Endothelial cell of umbilical vein (primary cell): ENCODE measurements around the gene TNRC6B. TPM values are rescaled to one million over a fixed set of nuclear protein-coding genes. Genes with fewer than 3 reads are reported as not detected.

Source experiments
- BruUV-seq: library from RNA; stranded (reverse); fragments of 400-500 nt; replicated peaks from 2 replicates; lab custom pipeline; 2021; lab: Mats Ljungman, UMichigan
- CTCF ChIA-PET: fragments of 300-600, 350-600 bp; sonication (Branson Sonifier 250); formaldehyde crosslinking; loops from one replicate; lab custom pipeline; 2021; ENCODE audit warnings: antibody characterized with exemption, inconsistent platforms; lab: Charles Lee
- POLR2A ChIA-PET: fragments of 300-600, 350-600 bp; sonication (Branson Sonifier 250); formaldehyde crosslinking; loops from one replicate; lab custom pipeline; 2021; ENCODE audit warnings: antibody characterized with exemption, inconsistent platforms; lab: Charles Lee
- DNase-seq: peaks from one replicate; pipeline ENCODE4 v3.0.0-alpha.2; 2011; ENCODE audit warnings: low read depth, low spot score
- FAIRE-seq: peaks from 2 replicates; lab custom pipeline; 2011; peaks lifted over from hg19 to GRCh38; lab: Jason Lieb, UNC
- H2AFZ ChIP-seq: 2 replicates; pipeline ENCODE4 v1.6.0; 2012; ENCODE audit warnings: low read depth, low read length, control low read depth, inconsistent platforms
- H3K27ac ChIP-seq: 2 replicates; pipeline ENCODE4 v1.5.1; 2011; ENCODE audit warnings: low read depth, mild to moderate bottlenecking, control low read depth, low read length, moderate library complexity; ENCODE audit not compliant: insufficient read depth
- H3K27me3 ChIP-seq, 2 experiments: 2 replicates each; pipeline versions ENCODE4 v1.6.0 to v1.6.1; 2011; ENCODE audit warnings: low read length in 2 of 2, mixed read lengths in 1 of 2; ENCODE audit not compliant: control insufficient read depth in 2 of 2, insufficient read depth in 2 of 2
- H3K36me3 ChIP-seq, 2 experiments: 2 replicates in 1 of 2; 3 replicates in 1 of 2; pipeline ENCODE4 v1.5.1; 2011; ENCODE audit warnings: low read length in 2 of 2, mild to moderate bottlenecking in 1 of 2, moderate library complexity in 1 of 2; ENCODE audit not compliant: control insufficient read depth in 2 of 2, insufficient read depth in 2 of 2; ENCODE audit errors: extremely low read depth in 1 of 2
- H3K4me1 ChIP-seq: 3 replicates; pipeline ENCODE4 v1.5.1; 2011; ENCODE audit warnings: mild to moderate bottlenecking, low read length; ENCODE audit not compliant: control insufficient read depth, insufficient read depth; ENCODE audit errors: extremely low read depth
- H3K4me2 ChIP-seq: 2 replicates; pipeline ENCODE4 v1.6.1; 2011; ENCODE audit warnings: low read length, control low read depth, mixed read lengths; ENCODE audit not compliant: insufficient read depth
- H3K4me3 ChIP-seq, 3 experiments: fragments of 200-600 bp in 1 of 3; sonication (generic), shearing (Covaris generic) in 1 of 3; replicated peaks in 1 of 3; 2 replicates each; pipeline ENCODE4 v1.5.1; 2011 to 2016; ENCODE audit warnings: control low read depth in 3 of 3, low read length in 3 of 3, mild to moderate bottlenecking in 2 of 3, inconsistent platforms in 1 of 3, low read depth in 1 of 3, moderate library complexity in 1 of 3; ENCODE audit not compliant: insufficient read depth in 1 of 3
- H3K79me2 ChIP-seq: 2 replicates; pipeline ENCODE4 v1.6.0; 2012; ENCODE audit warnings: low read length, inconsistent platforms; ENCODE audit not compliant: control insufficient read depth, insufficient read depth
- H3K9ac ChIP-seq: replicated peaks from 2 replicates; pipeline ENCODE3; 2011; ENCODE audit warnings: low read length, control low read depth; ENCODE audit not compliant: insufficient read depth; ENCODE audit errors: extremely low read depth
- H3K9me1 ChIP-seq: replicated peaks from 3 replicates; pipeline ENCODE4 v1.6.0; 2011; ENCODE audit warnings: mild to moderate bottlenecking, low read length; ENCODE audit not compliant: control insufficient read depth, insufficient read depth; ENCODE audit errors: extremely low read depth
- H3K9me3 ChIP-seq: replicated peaks from 2 replicates; pipeline ENCODE4 v1.5.1; 2012; ENCODE audit warnings: low read length, inconsistent platforms; ENCODE audit not compliant: control insufficient read depth, insufficient read depth
- H4K20me1 ChIP-seq: replicated peaks from 2 replicates; pipeline ENCODE3; 2011; ENCODE audit warnings: mild to moderate bottlenecking, low read length; ENCODE audit not compliant: control insufficient read depth, insufficient read depth; ENCODE audit errors: extremely low read depth
- CTCF ChIP-seq, 2 donors: IDR thresholded peaks; 1 replicate in 1 of 2; 2 replicates in 1 of 2; pipeline ENCODE4 v1.5.1; 2011; ENCODE audit warnings: low read length in 2 of 2, mild to moderate bottlenecking in 2 of 2, moderate library complexity in 2 of 2, control low read depth in 1 of 2, inconsistent platforms in 1 of 2, low read depth in 1 of 2; ENCODE audit not compliant: insufficient read depth in 1 of 2; ENCODE audit errors: extremely low read depth in 1 of 2
- EZH2 ChIP-seq: IDR thresholded peaks from 2 replicates; pipeline ENCODE4 v1.6.1; 2012; ENCODE audit warnings: borderline replicate concordance, low read depth, mild to moderate bottlenecking, moderate library complexity, low read length, inconsistent platforms; ENCODE audit not compliant: severe bottlenecking
- GATA2 ChIP-seq: IDR thresholded peaks from 2 replicates; pipeline ENCODE4 v1.7.0; 2011; ENCODE audit warnings: low read depth, mild to moderate bottlenecking, moderate library complexity, mixed read lengths, low read length; ENCODE audit not compliant: insufficient read length, insufficient read depth
- JUN ChIP-seq: IDR thresholded peaks from 2 replicates; pipeline ENCODE4 v1.6.1; 2011; ENCODE audit warnings: borderline replicate concordance, low read depth; ENCODE audit not compliant: insufficient read length, insufficient read depth
- MAX ChIP-seq: IDR thresholded peaks from 2 replicates; pipeline ENCODE4 v1.6.1; 2011; ENCODE audit not compliant: insufficient read depth, insufficient read length
- MYC ChIP-seq: IDR thresholded peaks from one replicate; pipeline ENCODE4 v1.6.1; 2011; ENCODE audit warnings: mild to moderate bottlenecking, low read depth, low read length
- POLR2A ChIP-seq: IDR thresholded peaks from 2 replicates; pipeline ENCODE4 v1.6.1; 2012; ENCODE audit warnings: low read depth, mild to moderate bottlenecking, control low read depth, low read length
- POLR2AphosphoS5 ChIP-seq: IDR thresholded peaks from 2 replicates; pipeline ENCODE4 v1.6.1; 2012; ENCODE audit warnings: low read depth, mild to moderate bottlenecking, control low read depth, low read length, moderate library complexity; ENCODE audit not compliant: insufficient read depth
- dilution Hi-C: fragments of 300-500 bp; cut with MboI; formaldehyde crosslinking; loops from one replicate; pipeline ENCODE4 v1.15.0; 2019; ENCODE audit warnings: low sequenced_read_pairs; ENCODE audit not compliant: extremely low pct_ligation_motif_present
- intact Hi-C: fragments of 100-400 bp; cut with micrococcal nuclease; formaldehyde crosslinking; loops from one replicate; pipeline ENCODE4 v1.10.0; 2022
- polyA plus RNA-seq, 4 experiments: library from polyadenylated mRNA; depleted of rRNA in 3 of 4; stranded (reverse) in 3 of 4; unstranded in 1 of 4; fragments of >200 nt; gene quantifications; 2 replicates each; pipeline versions ENCODE4 v1.2.1 to v1.2.3, GENCODE V29; 2011 to 2012; ENCODE audit warnings: missing spikeins in 1 of 4
- total RNA-seq: library from RNA; stranded (reverse); gene quantifications from 2 replicates; pipeline ENCODE4 v1.2.3, GENCODE V29; 2021

Gene TNRC6B
- total and polyA plus RNA-seq, 2 donors (not counting 3 experiments of a cell fraction or from before 2014, with no cell fraction given): 10.6 to 37.2 TPM

- Histone ChIP-seq H3K27me3 (no peaks in the 10 kb centered on the region), H3K36me3 (peaks cover 0 to 3% of the 10 kb centered on the region in 2 experiments), H3K9me3 (no peaks in the 10 kb centered on the region), H3K4me1 (peaks cover 8% of the 10 kb centered on the region), H4K20me1 (peaks cover 8% of the 10 kb centered on the region), H3K4me3 (no peak overlapping the region), H3K9me1 (no peaks in the 10 kb centered on the region), H2AFZ (no peak overlapping the region), H3K9ac (no peak overlapping the region), H3K27ac (no peak overlapping the region), H3K4me2 (no peak overlapping the region), H3K79me2 (peaks cover 34% of the 10 kb centered on the region)
- POLR2A ChIA-PET: no interaction called here
- no TSS peak for BruUV-seq
- FAIRE-seq: no peak
- intact Hi-C loops (no loop called here), dilution Hi-C loops (no loop called here)
- CTCF ChIA-PET: no interaction called here
- TF ChIP-seq EZH2: no peak
- no peak for TF ChIP-seq CTCF (IDR thresholded peaks at IDR 0.05; ENCODE audit: extremely low read depth in 1 of 2, insufficient read depth in 1 of 2, low read depth in 1 of 2, low read length in 2 of 2)
- no peak for TF ChIP-seq POLR2A
- TF ChIP-seq MYC: no peak
- no peak for TF ChIP-seq POLR2AphosphoS5
- TF ChIP-seq MAX: no peak
- no peak for DNase-seq
Observed at GRCh38 chr22:40244586-40244985, 66.9 kb downstream of the TNRC6B start.

- H3K4me1 ChIP-seq: no peaks in the 10 kb centered on the region
- no peak overlapping the region for H3K4me3 ChIP-seq
- H4K20me1 ChIP-seq: peaks cover 8% of the 10 kb centered on the region
- H3K27ac ChIP-seq: no peak overlapping the region
- H3K79me2 ChIP-seq: peaks cover 20% of the 10 kb centered on the region
- H3K9ac ChIP-seq: no peak overlapping the region
- dilution Hi-C loops (no loop called here), intact Hi-C loops (no loop called here)
- no peak overlapping the region for H3K4me2 ChIP-seq
- H3K9me3 ChIP-seq: no peaks in the 10 kb centered on the region
- no TSS peak for BruUV-seq
- H2AFZ ChIP-seq: no peak overlapping the region
- FAIRE-seq (no peak), DNase-seq (no peak)
- ChIA-PET POLR2A (no interaction called here), CTCF (no interaction called here)
- peaks cover 0 to 3% of the 10 kb centered on the region in 2 experiments for H3K36me3 ChIP-seq
- no peaks in the 10 kb centered on the region for H3K9me1 ChIP-seq
- H3K27me3 ChIP-seq: no peaks in the 10 kb centered on the region
- TF ChIP-seq POLR2A (no peak), EZH2 (no peak), MAX (no peak), MYC (no peak), CTCF (IDR thresholded peaks at IDR 0.05; ENCODE audit: extremely low read depth in 1 of 2, insufficient read depth in 1 of 2, low read depth in 1 of 2, low read length in 2 of 2) (no peak), GATA2 (no peak), JUN (no peak)
Observed at GRCh38 chr22:40247976-40248375, 70.3 kb downstream of the TNRC6B start.
